Measurements from ENCODE around the gene IRF4.
A peak's percentile ranks its signal among the peaks of the same experiment; 100 is the strongest.

The IRF4 gene

DNA sequence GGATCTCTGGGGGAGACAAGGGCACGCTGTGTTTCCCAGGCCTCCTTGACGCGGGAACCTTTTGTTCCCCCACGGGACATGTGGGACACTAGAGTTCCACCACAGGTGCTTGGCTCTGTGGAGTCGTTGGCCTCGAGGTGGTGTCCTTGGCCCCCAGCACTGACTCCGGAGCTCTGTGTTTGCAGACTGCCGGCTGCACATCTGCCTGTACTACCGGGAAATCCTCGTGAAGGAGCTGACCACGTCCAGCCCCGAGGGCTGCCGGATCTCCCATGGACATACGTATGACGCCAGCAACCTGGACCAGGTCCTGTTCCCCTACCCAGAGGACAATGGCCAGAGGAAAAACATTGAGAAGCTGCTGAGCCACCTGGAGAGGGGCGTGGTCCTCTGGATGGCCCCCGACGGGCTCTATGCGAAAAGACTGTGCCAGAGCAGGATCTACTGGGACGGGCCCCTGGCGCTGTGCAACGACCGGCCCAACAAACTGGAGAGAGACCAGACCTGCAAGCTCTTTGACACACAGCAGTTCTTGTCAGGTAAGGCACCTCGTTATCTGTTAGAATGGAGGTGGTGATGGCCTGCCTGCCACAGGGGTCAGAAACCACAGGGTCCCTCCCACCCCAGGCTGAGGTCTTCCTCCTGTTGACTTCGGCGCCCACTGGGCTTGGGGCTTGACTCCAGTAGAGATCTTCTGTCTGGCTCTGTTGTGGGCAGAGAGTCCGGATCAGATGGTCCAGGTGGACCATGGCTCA is 9.9 kb downstream of the IRF4 start:
- Mint-ChIP-seq H3K4me1 (peaks cover 7% of the 10 kb centered on the region), H3K36me3 (ENCODE audit: low read depth) (peaks cover 14% of the 10 kb centered on the region), H3K4me3 (no peak overlapping the region), H3K27me3 (ENCODE audit: low read depth, poor library complexity) (peaks cover 50% of the 10 kb centered on the region), H3K9me3 (peaks cover 24% of the 10 kb centered on the region), H3K27ac (no peak overlapping the region)
- TF ChIP-seq, protein P1, sequence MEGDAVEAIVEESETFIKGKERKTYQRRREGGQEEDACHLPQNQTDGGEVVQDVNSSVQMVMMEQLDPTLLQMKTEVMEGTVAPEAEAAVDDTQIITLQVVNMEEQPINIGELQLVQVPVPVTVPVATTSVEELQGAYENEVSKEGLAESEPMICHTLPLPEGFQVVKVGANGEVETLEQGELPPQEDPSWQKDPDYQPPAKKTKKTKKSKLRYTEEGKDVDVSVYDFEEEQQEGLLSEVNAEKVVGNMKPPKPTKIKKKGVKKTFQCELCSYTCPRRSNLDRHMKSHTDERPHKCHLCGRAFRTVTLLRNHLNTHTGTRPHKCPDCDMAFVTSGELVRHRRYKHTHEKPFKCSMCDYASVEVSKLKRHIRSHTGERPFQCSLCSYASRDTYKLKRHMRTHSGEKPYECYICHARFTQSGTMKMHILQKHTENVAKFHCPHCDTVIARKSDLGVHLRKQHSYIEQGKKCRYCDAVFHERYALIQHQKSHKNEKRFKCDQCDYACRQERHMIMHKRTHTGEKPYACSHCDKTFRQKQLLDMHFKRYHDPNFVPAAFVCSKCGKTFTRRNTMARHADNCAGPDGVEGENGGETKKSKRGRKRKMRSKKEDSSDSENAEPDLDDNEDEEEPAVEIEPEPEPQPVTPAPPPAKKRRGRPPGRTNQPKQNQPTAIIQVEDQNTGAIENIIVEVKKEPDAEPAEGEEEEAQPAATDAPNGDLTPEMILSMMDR (IDR thresholded peaks at IDR 0.05) = no peak
- no peak for DNase-seq

DNA sequence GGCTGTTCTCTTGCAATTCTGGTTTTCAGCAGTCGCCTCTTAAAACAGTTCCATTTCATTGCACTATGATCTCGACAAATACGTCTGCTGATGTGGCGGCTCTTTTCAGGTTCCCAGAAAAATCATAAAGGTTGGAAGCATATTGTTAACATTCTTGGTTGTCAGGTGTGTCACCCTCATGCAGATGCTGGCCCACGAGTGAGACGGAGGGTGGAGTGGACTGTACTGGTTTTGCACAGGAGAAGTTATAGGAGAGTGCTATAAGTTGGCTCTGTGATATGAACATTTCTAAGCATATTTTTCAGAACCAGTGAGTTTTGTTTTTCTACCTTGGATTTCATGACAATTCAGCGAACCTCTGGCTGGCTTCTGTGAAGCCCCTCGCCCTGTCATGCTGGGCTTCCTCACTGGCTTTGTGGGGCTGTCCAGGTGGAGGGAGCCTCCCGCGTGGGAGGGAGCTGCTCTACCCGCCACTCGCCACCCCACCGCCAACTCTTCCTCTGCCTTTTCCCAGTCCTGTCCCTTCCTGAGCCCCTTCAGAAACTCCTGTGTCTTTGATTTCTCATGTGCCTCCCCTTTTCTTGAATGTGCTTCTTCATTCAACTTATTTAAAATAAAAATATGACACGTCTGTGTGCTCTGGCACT is 10.6 kb downstream of the IRF4 start:
- peaks cover 47% of the 10 kb centered on the region for H3K27me3 Mint-ChIP-seq (ENCODE audit: low read depth, poor library complexity)

GRCh38 chr6:402901-403658 is 11.5 kb downstream of the IRF4 start:
- TF ChIP-seq, protein P1 (IDR thresholded peaks at IDR 0.05) = no peak
- H3K4me1 Mint-ChIP-seq = peaks cover 11% of the 10 kb centered on the region
- H3K9me3 Mint-ChIP-seq = peaks cover 24% of the 10 kb centered on the region
- H3K4me3 Mint-ChIP-seq = no peak overlapping the region
- DNase-seq = no peak
- peaks cover 38% of the 10 kb centered on the region for H3K27me3 Mint-ChIP-seq (ENCODE audit: low read depth, poor library complexity)
- H3K36me3 Mint-ChIP-seq (ENCODE audit: low read depth) = peaks cover 14% of the 10 kb centered on the region
- no peak overlapping the region for H3K27ac Mint-ChIP-seq

More for the DNA sequence above, 10.6 kb downstream of the IRF4 start:
- H3K27ac Mint-ChIP-seq = peak overlapping the region; percentile 23
- H3K9me3 Mint-ChIP-seq = peaks cover 24% of the 10 kb centered on the region
- peaks cover 7% of the 10 kb centered on the region for H3K4me1 Mint-ChIP-seq
- H3K4me3 Mint-ChIP-seq = no peak overlapping the region
- TF ChIP-seq, protein P1 (IDR thresholded peaks at IDR 0.05) = no peak
- DNase-seq = no peak
- peaks cover 14% of the 10 kb centered on the region for H3K36me3 Mint-ChIP-seq (ENCODE audit: low read depth)

- peaks cover 29% of the 10 kb centered on the region for H3K27me3 Mint-ChIP-seq (ENCODE audit: low read depth, poor library complexity)
- H3K9me3 Mint-ChIP-seq = peaks cover 24% of the 10 kb centered on the region
- no peak for DNase-seq
- H3K4me3 Mint-ChIP-seq = no peak overlapping the region
- H3K4me1 Mint-ChIP-seq = peaks cover 20% of the 10 kb centered on the region
- TF ChIP-seq, protein P1 (IDR thresholded peaks at IDR 0.05) = no peak
- H3K36me3 Mint-ChIP-seq (ENCODE audit: low read depth) = peaks cover 14% of the 10 kb centered on the region
- no peak overlapping the region for H3K27ac Mint-ChIP-seq
Observed at GRCh38 chr6:403659-404655, 12.4 kb downstream of the IRF4 start.

- DNase-seq = no peak
- no peak overlapping the region for H3K4me3 Mint-ChIP-seq
- H3K36me3 Mint-ChIP-seq (ENCODE audit: low read depth) = peaks cover 14% of the 10 kb centered on the region
- no peak overlapping the region for H3K27ac Mint-ChIP-seq
- H3K9me3 Mint-ChIP-seq = peaks cover 24% of the 10 kb centered on the region
- peaks cover 20% of the 10 kb centered on the region for H3K27me3 Mint-ChIP-seq (ENCODE audit: low read depth, poor library complexity)
- peaks cover 28% of the 10 kb centered on the region for H3K4me1 Mint-ChIP-seq
- TF ChIP-seq, protein P1 (IDR thresholded peaks at IDR 0.05) = no peak
Observed at GRCh38 chr6:404685-405423, 13.3 kb downstream of the IRF4 start.
